Fibroblast of mammary gland (primary cell): ENCODE measurements around the gene SLCO4A1.

ENCODE experiments used
- DNase-seq: peaks from one replicate; pipeline ENCODE4 v3.0.0-alpha.2; 2010; ENCODE audit warnings: low read depth
- H3K4me3 ChIP-seq: 2 replicates; pipeline ENCODE4 v1.5.1; 2011; ENCODE audit warnings: low read depth, mild to moderate bottlenecking, low read length, moderate library complexity; ENCODE audit not compliant: control insufficient read depth
- TF ChIP-seq, protein P1 (sequence below): conservative IDR thresholded peaks from 2 replicates; pipeline ENCODE4 v1.5.1; 2011; ENCODE audit warnings: low read depth, low read length, inconsistent platforms; ENCODE audit not compliant: control insufficient read depth, insufficient read depth

The SLCO4A1 gene

DNA sequence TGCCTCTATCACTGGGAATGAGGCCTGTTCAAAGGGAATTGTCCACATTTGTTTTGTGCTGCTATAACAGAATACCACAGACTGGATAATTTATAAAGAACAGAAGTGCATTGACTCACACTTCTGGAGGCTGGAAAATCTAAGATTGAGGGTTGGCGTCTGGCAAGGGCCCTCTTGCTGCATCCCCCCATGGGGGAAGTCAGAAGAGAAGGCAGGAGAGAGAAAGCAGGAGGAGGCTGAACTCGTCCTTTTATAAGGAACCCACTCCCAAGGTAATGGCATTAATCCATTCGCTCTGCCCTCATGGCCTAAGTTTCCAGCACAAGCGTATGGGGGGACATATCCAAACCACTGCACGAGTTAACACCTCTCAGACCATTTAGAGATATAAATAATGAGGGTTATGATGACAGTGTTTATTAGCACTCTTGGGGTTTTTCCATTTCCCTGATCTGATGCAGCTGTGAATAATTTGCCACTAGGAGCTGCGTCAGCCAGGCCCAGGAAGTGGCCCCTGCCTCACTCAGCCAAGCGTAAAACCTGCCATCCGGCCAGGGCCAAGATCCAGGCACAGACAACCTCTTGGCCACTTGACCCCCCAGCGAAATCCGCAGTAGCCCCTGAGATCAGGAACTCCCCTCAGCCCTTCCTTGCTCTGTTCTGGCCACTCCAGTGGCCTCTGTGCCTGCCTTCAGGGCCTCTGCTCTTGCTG lies 14.2 kb upstream of the SLCO4A1 start:
- TF ChIP-seq, protein P1, sequence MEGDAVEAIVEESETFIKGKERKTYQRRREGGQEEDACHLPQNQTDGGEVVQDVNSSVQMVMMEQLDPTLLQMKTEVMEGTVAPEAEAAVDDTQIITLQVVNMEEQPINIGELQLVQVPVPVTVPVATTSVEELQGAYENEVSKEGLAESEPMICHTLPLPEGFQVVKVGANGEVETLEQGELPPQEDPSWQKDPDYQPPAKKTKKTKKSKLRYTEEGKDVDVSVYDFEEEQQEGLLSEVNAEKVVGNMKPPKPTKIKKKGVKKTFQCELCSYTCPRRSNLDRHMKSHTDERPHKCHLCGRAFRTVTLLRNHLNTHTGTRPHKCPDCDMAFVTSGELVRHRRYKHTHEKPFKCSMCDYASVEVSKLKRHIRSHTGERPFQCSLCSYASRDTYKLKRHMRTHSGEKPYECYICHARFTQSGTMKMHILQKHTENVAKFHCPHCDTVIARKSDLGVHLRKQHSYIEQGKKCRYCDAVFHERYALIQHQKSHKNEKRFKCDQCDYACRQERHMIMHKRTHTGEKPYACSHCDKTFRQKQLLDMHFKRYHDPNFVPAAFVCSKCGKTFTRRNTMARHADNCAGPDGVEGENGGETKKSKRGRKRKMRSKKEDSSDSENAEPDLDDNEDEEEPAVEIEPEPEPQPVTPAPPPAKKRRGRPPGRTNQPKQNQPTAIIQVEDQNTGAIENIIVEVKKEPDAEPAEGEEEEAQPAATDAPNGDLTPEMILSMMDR, result no peak
- H3K4me3 ChIP-seq, result no peak overlapping the region
- DNase-seq, result peak; percentile 53

DNA sequence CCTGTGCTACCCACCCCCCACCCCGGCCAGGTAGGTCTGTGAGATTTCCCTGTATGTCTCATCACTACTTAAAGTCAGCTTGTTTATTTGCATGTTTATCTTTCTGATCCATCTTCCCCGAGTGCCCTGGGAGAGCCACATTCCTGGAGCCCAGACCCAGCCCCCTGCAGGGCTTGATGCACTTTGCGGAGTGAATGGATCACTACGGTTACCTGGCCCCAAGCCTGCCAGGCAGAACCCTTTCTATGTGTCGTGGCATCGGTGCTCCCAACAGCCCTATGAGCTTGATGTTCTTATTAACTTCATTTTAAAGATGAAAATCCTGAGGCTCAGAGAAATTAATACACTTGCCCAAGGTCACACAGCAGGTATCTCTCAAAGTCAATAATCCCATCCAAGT lies 13.6 kb upstream of the SLCO4A1 start:
- TF ChIP-seq, protein P1, result no peak
- H3K4me3 ChIP-seq, result no peak overlapping the region
- DNase-seq, result no peak

DNA sequence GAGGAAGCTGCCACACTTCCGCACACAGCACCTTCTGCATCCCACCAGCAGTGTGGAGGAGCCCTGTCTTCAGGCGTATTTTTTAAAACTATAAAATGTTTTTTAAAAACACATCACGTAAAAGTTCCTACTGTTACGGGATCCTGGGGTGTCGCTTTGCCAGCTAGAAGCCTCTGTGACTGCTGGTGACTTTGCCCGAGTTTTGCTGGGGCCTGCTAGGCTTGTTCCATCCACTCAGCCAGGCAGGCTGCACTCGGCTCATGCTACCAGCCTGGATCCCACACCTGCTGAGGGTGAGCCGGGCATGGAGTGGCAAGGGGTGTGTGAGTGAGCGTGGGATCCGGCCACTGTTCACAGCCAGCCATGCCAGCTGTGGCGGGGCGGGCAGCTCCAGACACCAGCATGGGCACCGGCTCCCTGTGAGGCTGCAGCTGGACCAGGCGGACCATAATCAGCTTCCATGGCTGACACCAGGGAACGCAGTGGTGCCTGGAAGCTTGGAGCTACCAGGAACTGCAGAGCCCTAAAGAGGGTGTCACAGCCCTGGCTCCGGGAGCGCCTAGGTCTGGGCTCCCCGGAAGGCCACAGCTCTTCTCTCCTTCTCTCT lies 12.3 kb upstream of the SLCO4A1 start:
- no peak overlapping the region for H3K4me3 ChIP-seq
- DNase-seq, result no peak
- TF ChIP-seq, protein P1, result no peak

DNA sequence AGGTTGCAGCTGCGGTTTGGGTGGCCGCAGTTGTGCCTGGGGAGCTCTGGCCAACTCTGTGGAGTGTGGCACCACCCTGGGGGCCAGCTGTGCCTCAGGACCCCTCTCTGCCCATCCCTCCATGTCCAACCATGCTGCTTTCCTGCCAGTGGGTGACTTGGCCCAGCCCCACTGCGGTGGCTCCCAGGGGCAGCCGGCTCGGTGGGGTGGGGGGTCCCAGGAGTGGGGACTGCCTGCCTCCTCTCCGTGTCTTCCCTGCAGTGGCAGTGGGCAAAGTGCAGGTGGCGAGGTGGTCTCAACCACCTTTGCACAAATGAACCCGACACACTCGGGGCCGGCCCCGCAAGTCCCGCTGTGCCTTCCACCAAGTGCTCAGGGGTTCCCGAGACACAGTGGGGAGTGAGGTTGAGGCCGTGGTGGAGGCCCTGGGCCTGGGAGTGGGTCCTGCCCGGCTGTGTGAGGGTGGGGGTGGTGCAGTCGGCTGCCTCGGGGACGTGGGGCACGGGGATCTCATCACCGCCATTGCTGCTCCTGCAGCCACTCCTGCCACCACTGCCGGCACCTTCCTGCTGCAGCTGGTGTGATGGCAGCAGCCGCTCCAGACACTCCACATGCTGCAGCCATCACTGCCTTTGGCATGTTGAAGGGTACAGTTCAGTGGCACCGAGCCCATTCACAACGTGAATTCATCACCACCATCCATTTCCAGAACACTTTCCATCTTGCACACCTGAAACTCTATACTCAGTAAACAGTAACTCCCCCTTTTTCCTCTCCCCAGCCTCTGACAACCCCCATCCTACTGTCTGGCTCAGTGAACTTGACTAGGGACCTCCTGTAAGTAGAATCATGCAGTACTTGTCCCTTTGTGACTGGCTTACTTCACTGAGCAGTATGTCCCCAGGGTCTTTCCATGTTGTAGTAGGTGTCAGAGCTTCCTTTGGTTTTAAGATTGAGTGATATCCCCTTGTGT lies 10.7 kb upstream of the SLCO4A1 start:
- no peak overlapping the region for H3K4me3 ChIP-seq
- DNase-seq, result no peak
- TF ChIP-seq, protein P1, result no peak

DNA sequence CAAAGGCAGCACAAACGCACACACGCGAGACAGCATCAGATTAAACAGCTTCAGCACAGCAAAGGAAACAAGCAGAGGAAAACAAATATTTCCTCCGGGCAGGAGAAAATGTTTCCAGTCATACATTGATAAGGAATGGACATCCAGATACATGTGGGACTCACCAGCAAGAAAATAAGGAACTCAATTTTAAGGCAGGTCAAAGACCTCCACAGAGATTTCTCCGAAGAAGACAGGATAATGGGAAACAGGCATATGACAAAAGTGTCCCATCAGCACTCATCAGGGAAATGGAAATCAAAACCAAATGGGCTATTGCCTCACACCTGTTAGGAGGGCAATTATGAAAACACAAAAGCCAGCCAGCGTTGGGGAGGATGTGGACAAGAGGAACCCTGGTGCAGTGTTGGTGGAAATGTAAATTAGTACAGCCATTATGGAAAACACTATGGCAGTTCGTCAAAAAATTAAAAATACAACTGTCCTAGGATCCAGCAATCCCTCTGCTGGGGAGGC lies 9.7 kb upstream of the SLCO4A1 start:
- TF ChIP-seq, protein P1, result no peak
- H3K4me3 ChIP-seq, result no peak overlapping the region
- no peak for DNase-seq

DNA sequence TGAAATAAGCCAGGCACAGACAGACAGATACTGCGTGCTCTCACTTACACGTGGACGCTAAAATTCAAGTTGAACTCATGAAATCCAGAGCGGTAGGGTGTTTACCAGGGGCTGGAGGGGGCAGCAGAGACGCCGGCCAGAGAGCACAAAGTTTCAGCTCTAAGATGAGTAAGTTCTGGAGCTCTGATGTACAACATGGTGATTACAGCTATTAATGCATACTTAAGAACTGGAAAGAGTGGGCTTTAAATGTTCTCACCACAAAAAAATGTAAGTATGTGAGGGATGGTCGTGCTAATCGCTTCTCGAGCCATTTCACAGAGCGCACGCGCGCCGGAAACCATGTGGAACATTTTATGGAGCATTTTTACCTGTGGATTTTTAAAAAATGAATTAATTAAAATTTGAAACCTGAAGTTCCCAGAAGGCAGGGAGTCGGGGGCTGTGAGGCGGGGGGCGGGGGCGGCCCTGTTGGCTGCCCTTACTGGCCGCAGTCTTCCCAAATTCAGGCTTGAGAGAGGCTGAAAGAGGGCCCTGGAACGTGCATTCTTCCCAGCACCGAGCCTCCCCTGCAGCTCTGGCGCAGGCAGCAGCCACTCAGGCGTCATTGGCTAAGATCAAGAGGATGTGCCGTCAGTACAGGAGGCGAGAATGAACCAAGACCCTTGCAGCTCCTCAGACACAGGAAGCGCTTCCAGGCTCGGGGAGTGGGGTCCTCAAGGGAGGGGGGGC lies 8.5 kb upstream of the SLCO4A1 start:
- H3K4me3 ChIP-seq, result no peak overlapping the region
- TF ChIP-seq, protein P1, result no peak
- peak; percentile 12 for DNase-seq
